Kasumi-1 (cell line): ENCODE data around the gene CAST.
A peak's percentile ranks its signal among the peaks of the same experiment; 100 is the strongest.
"Not testable (repeated sequence)": the region's sequence is repeated elsewhere in the genome, so short reads cannot be mapped to it uniquely, and the experiment has no call there.

ENCODE experiments used
- DNase-seq, 2 experiments: peaks; one replicate each; lab custom pipeline; 2025; lab: John Stamatoyannopoulos, UW

Gene CAST

DNA sequence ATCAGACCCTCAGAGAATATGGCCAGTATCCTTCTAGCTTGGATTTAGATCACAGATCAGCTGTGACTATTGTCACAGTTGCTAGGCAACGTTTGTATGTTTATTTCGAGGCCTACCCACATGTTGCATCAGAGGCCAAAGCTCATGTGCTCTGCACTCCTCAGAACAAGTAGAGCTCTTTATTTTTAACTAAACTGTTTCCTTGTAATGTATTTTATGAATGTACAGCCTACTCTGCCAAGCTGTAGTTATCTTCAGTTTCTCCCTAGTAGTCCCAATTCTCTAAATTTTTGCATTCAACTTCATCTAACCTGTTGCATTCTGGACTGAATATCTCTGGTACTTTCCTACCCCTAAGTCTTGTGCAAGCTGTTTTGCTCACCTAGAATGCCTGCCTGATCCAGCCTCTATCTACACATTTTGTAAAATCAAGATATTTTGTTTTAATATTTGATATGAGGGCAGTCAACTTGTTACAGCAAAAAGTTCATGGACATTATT, 52.8 kb downstream of the CAST start:
- peak; percentile 17 to 24 for DNase-seq

DNA sequence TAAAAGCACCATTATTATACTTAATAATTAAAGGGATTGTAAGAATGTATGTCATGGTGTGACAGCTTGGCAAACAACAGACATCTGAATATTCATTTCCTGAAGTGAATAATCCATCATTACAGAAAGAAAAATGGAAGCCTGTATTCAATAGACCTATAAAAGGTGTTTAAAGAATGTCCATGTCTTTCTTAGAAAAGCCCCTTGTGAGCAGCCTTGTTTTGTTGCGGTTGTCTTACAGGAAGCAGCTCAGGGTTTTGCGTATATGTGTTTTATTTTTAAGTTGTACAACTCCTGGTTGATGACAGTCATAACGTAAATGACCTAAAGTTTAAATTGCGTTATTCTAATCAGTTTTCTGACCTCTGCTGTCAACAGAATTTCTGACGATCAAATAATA, 53.8 kb downstream of the CAST start:
- DNase-seq = no peak

DNA sequence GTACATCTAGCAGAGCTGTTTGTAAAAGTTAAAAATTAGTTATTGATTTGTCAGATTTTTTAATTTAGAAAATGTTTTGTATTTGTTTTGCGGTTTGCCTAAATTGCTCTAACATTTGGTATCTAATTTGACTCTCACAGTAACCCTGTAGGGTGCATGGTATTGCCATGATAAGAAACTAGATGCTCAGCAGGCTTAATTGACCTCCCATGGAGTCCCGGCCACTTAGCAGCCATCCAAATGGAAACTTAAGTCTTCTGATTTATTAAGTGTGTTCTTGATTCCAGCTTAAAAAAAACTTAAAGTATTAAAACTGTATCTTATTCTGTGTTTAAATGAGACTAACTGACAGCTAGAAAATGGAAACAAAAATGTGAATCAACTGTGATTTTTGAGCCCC, 54.5 kb downstream of the CAST start:
- DNase-seq = no peak

DNA sequence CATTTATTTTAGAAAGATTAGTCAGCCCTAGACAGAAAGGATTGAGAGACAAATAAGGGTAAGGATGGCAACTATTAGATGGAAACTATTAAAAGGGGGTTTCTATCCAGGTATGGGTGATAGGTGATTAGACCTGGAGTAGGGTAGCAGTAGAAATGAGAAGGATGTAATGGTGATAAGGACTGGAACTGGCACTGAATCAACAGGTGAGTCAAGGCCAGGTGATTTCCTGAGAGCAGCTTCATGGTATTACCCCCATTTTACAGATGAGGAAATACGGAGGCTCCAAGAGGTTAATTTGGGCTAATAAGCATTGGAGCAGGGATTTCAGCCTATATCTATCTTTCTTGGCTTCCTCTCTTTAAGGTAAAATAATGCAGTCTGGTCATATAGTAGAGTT, 55.7 kb downstream of the CAST start:
- no peak for DNase-seq

DNA sequence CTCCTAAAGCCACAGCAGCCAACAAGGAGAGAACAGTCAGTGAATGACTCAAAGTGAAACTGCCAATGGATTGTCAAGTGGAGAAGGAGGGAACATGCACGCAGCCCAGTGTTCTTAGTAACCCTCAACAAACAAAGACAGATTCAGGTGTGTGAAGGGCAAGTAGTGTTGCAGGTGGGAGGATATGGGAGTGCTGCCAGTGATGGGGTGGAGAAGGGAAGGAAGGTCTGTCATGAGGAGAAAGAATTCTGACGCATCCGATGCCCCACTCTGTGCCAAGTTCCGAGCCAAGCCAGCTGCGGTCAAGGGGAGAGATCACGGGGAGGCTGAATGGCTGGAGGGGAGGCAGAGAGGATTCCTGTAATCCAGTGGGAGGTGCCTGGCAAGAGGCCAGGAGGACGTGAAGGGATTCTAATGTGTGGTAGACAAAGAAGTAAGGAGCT, 56.5 kb downstream of the CAST start:
- no peak for DNase-seq

DNA sequence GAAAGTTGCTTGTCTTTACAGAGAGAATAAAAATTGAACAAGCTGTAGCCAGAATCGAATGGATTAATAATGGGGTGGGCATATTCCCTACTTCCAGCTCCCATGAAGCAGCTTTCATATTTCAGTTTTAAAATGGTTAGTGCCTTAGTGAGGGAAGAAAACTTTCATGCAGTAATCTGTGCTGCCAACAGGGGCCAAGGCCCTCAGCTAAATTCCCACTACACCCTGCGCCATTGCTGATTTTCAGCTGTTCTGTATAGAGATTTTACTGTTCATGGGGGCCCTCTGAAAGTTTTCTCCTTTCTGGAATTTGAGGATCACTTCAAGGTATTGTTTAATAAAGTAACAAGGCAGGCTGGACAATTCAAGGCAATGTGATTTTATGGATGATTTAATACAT, 58.2 kb downstream of the CAST start:
- DNase-seq = peak in 1 of 2 experiments; percentile 9

DNA sequence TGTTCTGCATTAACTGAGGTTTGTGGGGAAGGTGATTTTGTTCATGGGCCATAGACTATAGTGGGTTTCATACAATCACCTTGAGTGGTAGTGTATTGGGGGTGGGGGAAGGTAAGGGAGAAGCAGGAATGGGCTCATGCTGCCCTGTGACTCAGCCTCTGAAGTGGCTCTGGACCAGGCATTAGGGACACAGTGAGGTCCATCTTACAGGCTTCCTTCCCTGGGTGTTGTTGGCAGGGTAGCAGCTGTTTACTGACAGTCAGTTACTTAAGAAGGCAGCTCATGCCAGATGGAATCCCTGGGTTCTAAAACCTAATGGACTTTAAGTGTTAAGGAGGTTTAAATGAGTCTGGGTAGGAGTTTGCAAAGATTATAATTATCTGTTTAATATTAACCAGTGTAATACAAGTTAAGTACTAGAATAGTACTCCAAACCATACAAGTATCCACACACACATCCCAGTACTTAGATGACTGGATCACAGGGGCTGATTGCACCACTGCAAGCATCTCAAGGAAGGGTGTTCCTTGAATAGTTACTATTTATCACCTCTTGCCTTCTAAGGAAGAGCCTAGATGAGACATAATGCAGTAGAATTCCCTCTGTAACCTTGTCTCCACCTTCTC, 59.3 kb downstream of the CAST start:
- no peak for DNase-seq

DNA sequence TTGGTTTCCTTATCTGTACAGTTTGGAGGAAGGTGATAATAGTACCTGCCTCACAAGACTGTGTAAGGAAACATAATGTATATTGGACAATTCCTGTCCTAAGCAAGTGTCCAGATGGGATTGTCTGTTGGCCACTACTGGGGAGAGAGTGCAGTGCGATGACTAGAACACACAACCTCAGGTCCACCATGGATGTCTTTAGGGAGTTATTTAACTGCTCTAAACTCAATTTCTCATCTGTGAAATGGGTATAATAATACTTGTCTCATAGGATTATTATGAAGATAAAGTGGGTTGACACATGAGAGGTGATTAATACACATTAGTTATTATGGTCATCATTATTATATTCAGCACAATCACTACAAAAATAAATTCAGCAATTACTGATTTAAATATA, 63.1 kb downstream of the CAST start:
- no peak for DNase-seq

DNA sequence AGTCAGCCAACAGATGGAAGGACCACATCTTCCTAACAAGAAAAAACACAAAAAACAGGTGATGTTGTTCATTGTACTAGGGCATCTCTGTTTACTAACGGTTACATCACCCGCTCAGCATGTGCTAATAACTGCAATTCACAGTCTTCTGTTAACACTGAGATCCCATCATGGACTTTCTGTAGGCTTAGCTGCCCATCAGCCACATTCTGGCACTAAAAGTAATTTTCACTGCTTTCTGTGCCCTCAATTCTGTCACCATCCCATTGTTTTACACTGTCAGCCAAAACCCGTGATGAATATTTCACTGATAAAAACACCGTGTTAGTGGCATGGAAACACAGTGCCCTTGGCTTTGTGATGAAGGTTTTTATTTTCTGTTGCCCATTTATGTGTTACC, 64.6 kb downstream of the CAST start:
- DNase-seq = no peak

DNA sequence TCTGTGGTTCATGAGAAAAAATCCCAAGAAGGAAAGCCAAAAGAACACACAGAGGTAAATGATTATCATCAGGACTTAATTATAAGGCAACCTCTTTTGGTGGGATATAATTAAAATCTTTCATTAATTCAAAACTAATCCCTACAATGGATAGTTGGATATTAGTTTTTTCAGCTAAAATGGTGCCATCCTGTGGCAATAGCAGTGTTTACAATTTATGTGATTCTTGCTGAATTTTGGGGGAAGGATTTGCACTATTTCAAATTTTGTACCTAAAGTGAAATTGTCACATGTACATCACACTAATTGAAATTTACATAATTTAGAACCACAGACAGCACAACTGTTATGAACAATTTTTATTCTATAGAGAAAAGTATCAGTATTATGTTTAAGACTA, 67.0 kb downstream of the CAST start:
- peak in 1 of 2 experiments; percentile 12 for DNase-seq

DNA sequence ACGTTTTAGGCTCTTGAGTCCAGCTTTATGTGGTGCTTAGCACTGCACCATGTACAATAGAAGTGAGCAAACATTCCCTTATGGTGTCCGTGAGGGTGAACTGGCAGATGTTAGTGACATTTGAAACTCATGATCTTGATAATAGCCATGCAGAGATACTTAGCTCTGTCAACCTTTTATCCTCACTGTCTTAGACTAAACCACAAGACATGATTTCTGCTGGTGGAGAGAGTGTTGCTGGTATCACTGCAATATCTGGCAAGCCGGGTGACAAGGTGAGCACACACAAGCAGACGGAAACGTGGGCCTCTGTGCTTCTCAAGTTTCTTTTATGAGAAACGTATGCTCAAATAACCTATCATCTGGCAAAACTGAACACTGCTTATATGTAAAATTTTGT, 68.4 kb downstream of the CAST start:
- no peak for DNase-seq

DNA sequence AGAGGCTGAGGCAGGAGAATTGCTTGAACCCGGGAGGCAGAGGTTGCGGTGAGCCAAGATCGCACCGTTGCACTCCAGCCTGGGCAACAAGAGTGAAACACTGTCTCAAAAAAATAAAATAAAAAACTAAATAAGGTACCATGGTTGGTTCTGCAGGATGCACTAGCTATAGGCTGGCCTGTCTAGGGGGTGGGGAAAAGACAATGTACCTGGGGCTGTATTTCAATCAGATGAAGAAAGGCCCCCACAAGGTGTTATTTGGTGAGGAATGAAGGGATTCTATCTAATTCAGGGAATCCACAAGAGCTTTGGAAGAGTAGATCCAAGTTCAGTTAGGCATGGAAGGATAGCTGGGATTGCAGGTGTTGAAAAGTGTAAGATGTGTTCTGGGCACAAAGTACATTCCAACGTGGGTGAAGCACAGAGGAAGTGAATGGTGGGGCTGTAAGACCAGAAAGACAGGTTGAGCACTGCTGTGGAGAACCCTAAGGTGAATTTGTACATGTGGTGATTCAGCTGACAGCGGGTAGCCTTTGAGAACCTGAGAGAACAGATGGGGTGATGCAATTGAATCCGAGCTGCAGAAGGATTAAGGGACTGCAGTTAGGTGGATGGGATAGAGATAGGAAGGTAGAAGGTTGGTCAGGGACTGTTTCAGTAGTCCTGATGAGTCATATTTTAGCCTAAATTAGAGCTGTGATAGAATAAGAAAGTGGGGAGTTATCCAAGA, 71.8 kb downstream of the CAST start:
- DNase-seq = no peak

DNA sequence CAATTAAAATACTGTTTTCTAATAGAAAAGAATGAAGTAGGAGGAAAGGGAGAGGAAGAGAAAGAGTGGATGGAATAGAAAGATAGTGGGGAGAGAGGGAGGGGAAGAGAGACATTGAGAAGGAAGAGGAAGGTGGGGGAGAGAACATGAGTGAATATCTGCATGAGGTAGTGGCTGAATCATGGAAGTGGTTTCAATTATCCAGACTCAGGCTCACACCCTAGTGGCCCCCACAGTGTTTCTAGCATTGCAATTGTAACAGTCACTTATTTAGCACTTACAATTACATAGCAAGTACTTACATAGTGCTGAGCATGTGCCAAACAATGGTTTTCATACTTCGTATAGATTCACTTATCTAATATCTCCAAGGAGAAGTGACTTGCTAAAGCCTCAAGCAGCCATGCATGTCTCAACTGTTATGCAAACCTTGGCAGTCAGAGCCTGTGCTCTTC, 72.7 kb downstream of the CAST start:
- peak; percentile 11 to 13 for DNase-seq

DNA sequence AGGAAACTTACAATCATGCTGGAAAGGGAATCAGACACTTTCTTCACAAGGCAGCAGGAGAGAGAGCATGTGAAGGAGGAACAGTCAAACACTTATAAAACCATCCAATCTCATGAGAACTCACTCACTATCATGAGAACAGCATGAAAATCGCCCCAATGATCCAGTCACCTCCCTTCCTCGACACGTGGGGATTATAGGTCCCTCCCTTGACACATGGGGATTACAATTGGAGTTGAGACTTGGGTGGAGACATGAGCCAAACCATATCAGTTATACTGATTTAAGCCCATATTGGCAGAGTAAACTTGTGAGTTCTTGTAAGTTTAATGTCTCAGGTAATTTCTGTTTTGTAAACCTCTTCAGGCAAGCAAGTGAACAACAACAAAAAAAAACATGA, 74.8 kb downstream of the CAST start:
- DNase-seq = no peak

DNA sequence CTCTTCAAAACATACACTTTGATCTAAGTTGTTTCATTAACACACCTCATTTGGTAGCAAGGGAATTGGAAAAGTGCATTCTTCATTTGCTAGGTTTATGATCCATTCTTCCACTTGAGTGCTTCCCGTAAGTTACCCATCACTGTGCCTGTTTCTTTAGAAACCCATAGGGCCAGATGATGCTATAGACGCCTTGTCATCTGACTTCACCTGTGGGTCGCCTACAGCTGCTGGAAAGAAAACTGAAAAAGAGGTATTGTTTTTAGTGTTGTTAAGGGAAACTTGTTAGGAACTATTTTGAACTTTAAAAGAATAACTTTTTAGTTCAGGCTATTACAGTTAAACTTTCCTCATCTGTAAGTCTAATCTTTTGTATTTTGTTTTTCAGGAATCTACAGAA, 78.9 kb downstream of the CAST start:
- DNase-seq = no peak

DNA sequence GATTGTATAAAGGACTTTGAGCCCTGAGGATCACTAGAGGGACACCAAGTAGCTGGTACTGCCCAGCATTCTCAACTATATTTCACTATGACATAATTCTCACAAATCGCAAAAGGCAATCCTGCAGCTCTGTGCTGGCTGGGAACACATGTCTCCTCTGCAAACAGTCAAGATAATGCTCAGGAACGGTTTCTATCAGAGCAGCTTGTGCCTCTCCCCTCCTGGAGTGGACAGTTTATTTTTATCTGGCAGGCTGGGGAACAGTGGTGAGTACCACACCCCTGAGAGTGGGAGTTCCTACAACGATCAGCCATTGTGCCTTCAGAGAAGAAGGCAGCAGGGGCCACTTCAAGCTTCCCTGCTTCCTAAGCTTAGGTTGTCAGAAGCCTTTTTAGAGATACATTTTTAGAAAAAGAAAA, 79.7 kb downstream of the CAST start:
- DNase-seq = no peak

DNA sequence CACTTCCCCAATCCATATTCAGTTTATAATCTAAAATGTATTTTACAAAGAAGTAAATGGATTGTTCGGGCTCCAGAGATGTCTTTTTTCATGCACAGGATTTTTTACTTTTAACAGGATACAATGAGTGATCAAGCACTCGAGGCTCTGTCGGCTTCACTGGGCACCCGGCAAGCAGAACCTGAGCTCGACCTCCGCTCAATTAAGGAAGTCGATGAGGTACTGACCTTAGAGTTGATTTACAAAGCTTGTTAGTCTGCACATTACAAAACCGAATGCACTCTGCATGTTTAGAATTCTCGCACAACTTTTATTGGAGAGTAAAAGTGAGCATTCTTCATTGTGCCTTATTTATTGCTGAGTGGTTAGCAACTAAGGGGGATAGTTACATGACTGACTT, 80.4 kb downstream of the CAST start:
- peak; percentile 33 to 38 for DNase-seq

DNA sequence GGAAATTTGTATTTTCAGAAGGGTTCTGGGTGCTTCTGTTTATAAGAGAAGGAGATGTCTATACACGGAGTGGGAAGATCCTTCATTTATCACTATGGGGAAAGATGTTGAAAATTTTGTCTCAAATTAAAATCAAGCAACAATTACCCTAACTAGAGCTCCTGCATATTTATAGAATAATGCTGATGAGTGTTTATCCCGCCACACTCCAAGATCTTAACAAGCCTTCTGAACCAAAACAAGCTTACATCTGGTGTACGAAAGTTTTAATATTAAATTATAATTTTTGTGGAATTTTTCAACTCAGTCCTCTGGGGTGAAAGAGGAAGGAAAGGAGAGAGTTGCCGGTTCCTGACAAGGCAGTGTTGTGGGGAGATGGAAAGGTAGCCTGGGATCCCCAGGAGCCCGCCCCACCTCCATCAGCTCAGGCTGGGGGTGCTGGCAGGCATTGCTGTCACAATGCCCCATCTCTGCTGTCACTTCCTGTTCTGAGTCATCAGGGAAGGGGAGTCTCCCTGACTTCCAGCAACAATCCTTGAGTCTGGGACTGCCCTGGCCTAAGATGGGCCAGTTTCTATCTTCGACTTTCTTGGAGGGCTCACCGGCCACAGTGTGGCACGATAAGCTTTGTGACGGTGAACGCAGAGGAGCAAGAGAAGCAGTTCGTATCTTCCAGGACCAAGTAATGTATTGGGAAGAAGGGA, 81.0 kb downstream of the CAST start:
- DNase-seq = peak; percentile 24 to 30

DNA sequence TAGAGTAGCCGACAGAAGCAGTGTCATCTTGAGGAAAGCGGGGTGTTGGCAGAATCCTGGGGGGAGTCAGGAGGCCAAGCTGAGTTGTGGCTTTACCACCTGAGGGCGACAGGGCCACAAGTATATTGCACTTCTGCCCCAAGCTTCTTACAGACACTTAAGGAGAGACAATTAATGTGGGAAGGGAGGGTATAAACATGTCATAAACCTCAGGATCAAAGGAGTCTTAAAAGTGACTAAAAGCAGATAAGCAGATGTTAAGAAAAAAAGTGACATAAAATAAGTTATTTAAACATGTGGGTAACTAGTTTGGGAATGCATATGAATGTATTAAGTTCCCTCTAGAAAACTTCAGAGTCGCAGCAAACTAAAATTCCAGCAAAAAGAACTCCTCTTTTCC, 81.6 kb downstream of the CAST start:
- no peak for DNase-seq

DNA sequence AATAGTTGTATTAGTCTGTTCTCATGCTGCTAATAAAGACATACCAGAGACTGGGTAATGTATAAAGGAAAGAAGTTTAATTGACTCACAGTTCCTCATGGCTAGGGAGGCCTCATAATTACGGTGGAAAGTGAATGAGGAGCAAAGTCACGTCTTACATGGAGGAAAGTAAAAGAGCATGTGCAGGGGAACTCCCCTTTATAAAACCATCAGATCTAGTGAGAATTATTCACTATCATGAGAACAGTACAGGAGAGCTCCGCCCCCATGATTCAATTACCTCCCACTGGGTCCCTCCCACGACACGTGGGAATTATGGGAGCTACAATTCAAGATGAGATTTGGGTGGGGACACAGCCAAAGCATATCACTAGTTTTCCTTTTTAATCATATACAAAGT, 82.0 kb downstream of the CAST start:
- not testable (repeated sequence) for DNase-seq

DNA sequence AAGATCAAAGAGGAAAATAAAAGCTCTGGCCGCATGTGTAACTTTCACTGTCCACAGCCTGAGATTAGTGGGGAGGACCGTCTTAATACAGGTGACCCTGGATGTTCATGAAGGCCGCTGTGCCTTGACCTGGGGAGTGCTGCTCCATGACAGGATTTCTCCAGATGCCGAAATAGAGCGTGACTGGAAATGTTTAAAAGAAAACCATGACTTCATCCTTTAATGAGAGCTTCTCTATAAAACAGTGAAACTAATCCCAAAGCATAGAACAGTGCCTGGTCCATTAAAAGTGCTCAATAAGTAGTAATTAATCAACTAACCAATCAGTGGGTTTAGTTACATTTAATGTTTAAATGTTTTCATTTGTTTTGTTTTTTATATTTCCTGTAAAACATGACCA, 82.8 kb downstream of the CAST start:
- no peak for DNase-seq

DNA sequence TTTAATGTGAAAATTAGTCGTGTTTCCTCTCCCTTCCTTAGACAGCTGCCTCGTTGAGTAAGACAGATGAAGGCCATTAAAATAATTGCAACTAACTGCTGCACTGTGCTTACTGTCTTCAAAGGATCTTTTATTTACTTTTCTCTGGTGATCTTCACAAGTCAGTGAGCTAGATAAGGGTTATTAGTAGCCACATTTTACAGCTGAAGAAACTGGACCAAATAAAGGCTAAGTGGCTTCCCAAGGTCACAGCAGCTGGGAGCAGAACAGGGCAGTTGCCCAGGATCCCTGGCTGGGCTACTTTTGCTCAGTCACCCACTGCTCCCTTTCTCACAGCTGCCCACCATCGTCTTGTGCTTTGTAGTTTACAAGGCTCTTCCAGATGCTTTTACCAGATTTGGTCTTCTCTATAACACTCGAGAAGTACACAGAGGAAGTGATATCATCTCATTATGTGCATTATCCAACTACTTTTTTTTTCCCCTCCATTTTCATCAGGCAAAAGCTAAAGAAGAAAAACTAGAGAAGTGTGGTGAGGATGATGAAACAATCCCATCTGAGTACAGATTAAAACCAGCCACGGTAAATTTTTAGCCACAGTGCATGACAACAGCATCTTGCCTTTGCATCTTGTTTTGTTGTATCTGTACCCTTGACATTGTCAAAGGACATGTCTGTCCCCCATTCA, 83.8 kb downstream of the CAST start:
- DNase-seq = no peak
